Cardiac fibroblast (primary cell): ENCODE results near the gene ELP4.

ENCODE experiments used
- DNase-seq, 2 donors: peaks; one replicate each; pipeline versions ENCODE4 v3.0.0 to v3.0.0-alpha.2; 2010; ENCODE audit warnings: low read depth in 2 of 2
- H3K4me3 ChIP-seq, 2 donors: replicated peaks in 1 of 2; 1 replicate in 1 of 2; 2 replicates in 1 of 2; pipeline ENCODE4 v1.5.1; 2011; ENCODE audit warnings: low read depth in 2 of 2, low read length in 2 of 2, mild to moderate bottlenecking in 2 of 2, moderate library complexity in 1 of 2
- CTCF ChIP-seq: IDR thresholded peaks from one replicate; pipeline ENCODE4 v1.5.1; 2011; ENCODE audit warnings: low read depth, mild to moderate bottlenecking, low read length, inconsistent platforms

Gene ELP4

DNA sequence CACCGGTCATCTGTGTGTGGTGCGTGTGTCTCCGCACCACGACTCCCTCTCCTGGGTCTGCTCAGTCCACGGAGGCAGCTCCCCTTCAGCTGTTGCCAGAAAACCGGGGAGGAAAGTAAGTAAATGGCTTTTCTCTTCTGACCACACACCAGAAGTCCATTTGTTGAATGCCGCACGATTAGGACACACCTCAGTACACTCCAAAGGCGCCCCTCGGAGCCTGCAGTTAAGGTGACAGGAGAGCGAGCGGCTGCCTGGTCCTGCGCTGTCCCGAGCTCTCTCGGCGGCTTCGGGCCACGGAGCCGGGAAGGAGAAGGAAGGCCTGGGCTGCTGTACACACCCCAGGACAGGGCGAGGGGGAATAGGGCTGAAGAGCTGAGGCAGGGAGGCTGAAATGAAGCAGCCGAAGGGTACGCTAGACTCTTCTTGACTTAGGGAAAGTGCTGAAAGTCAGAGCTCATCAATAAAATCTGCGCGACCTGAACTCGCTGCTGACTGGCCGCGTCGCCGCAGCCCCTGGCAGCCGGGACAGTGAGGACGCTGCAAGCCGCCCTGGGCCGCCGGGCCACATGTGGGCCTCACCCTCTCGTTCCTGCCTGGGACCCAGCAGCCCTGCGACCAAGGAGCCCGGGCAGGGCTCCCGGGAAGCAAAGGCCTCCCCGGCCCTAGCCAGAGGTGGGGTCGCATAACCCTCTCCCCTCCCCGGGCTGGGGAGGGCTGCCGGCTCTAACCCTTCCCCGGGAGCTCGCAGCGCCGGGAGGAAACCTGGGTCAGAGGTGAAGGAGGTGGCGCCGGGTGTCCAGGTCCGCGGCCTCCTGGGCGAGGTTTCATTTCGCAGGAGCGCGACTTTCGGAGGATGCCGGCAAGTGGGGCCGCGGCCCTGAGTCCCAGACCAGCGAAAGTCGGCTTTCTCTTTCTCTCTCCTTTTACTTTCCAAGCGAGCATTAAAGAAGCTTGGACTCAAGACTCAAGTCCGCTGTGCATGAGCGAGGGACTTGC lies 303.1 kb downstream of the ELP4 start:
- TF ChIP-seq CTCF = no peak
- DNase-seq = no peak
- H3K4me3 ChIP-seq = peak overlapping the region; percentile 28 to 30

- no peak for DNase-seq
- H3K4me3 ChIP-seq = no peak overlapping the region
- no peak for TF ChIP-seq CTCF
Measured at GRCh38 chr11:31813391-31814175, 304.0 kb downstream of the ELP4 start.

DNA sequence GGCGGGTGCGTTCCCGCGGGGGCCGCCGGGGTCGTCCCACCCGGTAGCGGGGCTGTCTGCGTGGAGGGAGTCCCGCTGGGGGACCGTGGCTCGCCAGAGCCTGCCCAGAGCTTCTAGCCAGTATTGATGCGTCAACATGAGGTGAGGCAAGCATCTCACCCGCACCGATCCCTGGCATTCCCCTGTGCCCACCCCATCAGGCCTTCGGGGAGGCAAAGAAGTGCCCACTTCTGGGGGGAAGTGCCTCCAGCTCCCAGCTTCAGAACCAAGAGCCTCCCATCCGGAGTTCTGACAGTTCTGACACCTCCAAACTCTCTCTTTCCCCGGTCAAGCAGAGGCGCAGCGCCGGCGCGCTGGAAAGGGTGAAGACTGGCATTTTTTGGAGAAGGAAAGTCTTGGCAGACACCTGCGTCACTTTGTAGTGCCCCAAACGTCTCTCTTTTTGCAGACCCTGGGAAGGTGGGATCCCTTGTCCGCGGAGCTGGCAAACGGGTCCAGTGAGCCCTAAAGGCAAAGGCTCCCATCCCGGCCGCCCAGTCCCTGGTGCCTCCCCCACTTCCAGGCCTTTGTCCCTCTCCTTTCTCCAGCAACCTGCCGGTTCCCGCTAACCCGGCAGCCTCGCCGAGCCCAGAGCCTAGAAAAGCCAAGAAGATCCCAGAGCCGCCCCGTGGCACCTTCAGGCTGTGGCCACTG lies 304.8 kb downstream of the ELP4 start:
- no peak overlapping the region for H3K4me3 ChIP-seq

GRCh38 chr11:31815711-31816467 lies 306.3 kb downstream of the ELP4 start:
- H3K4me3 ChIP-seq = peak overlapping the region in 1 of 2 donors; percentile 18

More for the DNA sequence above, 304.8 kb downstream of the ELP4 start:
- DNase-seq = no peak
- TF ChIP-seq CTCF = no peak

DNA sequence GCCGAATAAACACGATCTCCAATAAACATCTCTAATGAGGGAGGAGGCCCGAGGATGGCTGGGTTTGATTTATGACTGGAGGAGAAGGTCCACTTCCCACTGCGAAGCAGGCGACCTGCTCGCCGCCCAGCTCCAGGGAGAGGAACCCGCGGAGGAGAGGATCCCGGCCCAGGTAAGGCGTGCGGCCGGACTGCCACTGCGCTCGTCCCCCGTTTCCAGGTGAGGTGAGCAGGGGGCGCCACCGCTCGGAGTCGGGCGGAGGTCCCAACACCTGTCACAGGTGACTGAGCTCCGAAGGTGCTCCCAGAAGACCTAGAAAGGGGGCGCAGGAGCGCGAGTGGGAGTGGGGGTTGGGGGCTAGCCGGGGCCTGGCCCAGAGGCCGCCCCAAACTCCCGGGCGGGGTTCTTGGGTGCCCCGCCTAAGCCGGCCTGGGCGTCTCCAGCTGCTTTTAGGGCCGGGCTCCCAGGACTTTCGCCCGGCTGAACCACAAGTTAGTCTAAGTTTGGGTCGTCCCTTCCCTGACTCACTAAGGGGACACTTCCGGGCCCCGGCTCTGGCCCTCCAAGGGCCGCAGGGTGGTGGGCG lies 307.0 kb downstream of the ELP4 start:
- DNase-seq = no peak
- TF ChIP-seq CTCF = no peak
- H3K4me3 ChIP-seq = no peak overlapping the region

More at GRCh38 chr11:31815711-31816467, 306.3 kb downstream of the ELP4 start:
- no peak for TF ChIP-seq CTCF
- DNase-seq = no peak
